ENCODE data around the gene JADE3.
"Not testable (repeated sequence)": the region's sequence is repeated elsewhere in the genome, so short reads cannot be mapped to it uniquely, and the experiment has no call there.

The JADE3 gene

GRCh38 chrX:46941341-46941740, 29.1 kb downstream of the JADE3 start:
- H3K4me2 ChIP-seq (ENCODE audit: insufficient read depth, low read length): no peak overlapping the region
- H3K36me3 ChIP-seq (ENCODE audit: insufficient read depth, low read length): no peaks in the 10 kb centered on the region
- no peak overlapping the region for H3K27ac ChIP-seq (ENCODE audit: low read length)
- H3K79me2 ChIP-seq (ENCODE audit: insufficient read depth, low read length): peaks cover 92% of the 10 kb centered on the region
- H3K4me1 ChIP-seq (ENCODE audit: insufficient read depth, low read length): no peaks in the 10 kb centered on the region
- no peak overlapping the region for H2AFZ ChIP-seq (ENCODE audit: low read depth, low read length)
- TF ChIP-seq EZH2 (IDR thresholded peaks at IDR 0.05; ENCODE audit: borderline replicate concordance, low read depth, low read length, severe bottlenecking): no peak
- no peak for TF ChIP-seq CTCF (IDR thresholded peaks at IDR 0.05; ENCODE audit: borderline replicate concordance, extremely low read depth, low read length, poor library complexity, severe bottlenecking)
- no peaks in the 10 kb centered on the region for H3K27me3 ChIP-seq (ENCODE audit: insufficient read depth, low read length, poor library complexity)
- no peak overlapping the region for H3K9ac ChIP-seq (ENCODE audit: low read depth, low read length)
- H3K4me3 ChIP-seq (ENCODE audit: low read depth in 1 of 2, low read length in 2 of 2): no peak overlapping the region
- peaks cover 9% of the 10 kb centered on the region; the same call in 1 of the 2 replicates for H4K20me1 ChIP-seq (ENCODE audit: insufficient read depth, low read length)
- no peak for ATAC-seq (ENCODE audit: insufficient read depth, low read depth)
- DNase-seq: no peak
- H3K9me3 ChIP-seq (ENCODE audit: insufficient read depth, low read length, severe bottlenecking): no peaks in the 10 kb centered on the region

- no peak overlapping the region for H2AFZ ChIP-seq (ENCODE audit: low read depth, low read length)
- no peak overlapping the region for H3K4me3 ChIP-seq (ENCODE audit: low read depth in 1 of 2, low read length in 2 of 2)
- peaks cover 13% of the 10 kb centered on the region; the same call in 1 of the 2 replicates for H4K20me1 ChIP-seq (ENCODE audit: insufficient read depth, low read length)
- H3K4me2 ChIP-seq (ENCODE audit: insufficient read depth, low read length): no peak overlapping the region
- H3K27ac ChIP-seq (ENCODE audit: low read length): no peak overlapping the region
- H3K4me1 ChIP-seq (ENCODE audit: insufficient read depth, low read length): peaks cover 2% of the 10 kb centered on the region; the same call in 1 of the 2 replicates
- no peaks in the 10 kb centered on the region for H3K27me3 ChIP-seq (ENCODE audit: insufficient read depth, low read length, poor library complexity)
- DNase-seq: no peak
- H3K9ac ChIP-seq (ENCODE audit: low read depth, low read length): no peak overlapping the region
- TF ChIP-seq EZH2 (IDR thresholded peaks at IDR 0.05; ENCODE audit: borderline replicate concordance, low read depth, low read length, severe bottlenecking) (no peak), CTCF (IDR thresholded peaks at IDR 0.05; ENCODE audit: borderline replicate concordance, extremely low read depth, low read length, poor library complexity, severe bottlenecking) (no peak)
- ATAC-seq (ENCODE audit: insufficient read depth, low read depth): no peak; the same call in 2 of the 3 replicates
- peaks cover 80% of the 10 kb centered on the region for H3K79me2 ChIP-seq (ENCODE audit: insufficient read depth, low read length)
- H3K36me3 ChIP-seq (ENCODE audit: insufficient read depth, low read length): no peaks in the 10 kb centered on the region
- no peaks in the 10 kb centered on the region for H3K9me3 ChIP-seq (ENCODE audit: insufficient read depth, low read length, severe bottlenecking)
Observed at GRCh38 chrX:46953137-46953527, 40.9 kb downstream of the JADE3 start.

GRCh38 chrX:46953597-46953996, 41.4 kb downstream of the JADE3 start:
- H3K4me1 ChIP-seq (ENCODE audit: insufficient read depth, low read length): peaks cover 7% of the 10 kb centered on the region
- H4K20me1 ChIP-seq (ENCODE audit: insufficient read depth, low read length): peaks cover 12% of the 10 kb centered on the region; the same call in 1 of the 2 replicates
- H3K4me2 ChIP-seq (ENCODE audit: insufficient read depth, low read length): no peak overlapping the region
- no peak overlapping the region for H3K27ac ChIP-seq (ENCODE audit: low read length)
- no peaks in the 10 kb centered on the region for H3K27me3 ChIP-seq (ENCODE audit: insufficient read depth, low read length, poor library complexity)
- H2AFZ ChIP-seq (ENCODE audit: low read depth, low read length): no peak overlapping the region
- TF ChIP-seq EZH2 (IDR thresholded peaks at IDR 0.05; ENCODE audit: borderline replicate concordance, low read depth, low read length, severe bottlenecking): no peak
- no peak for TF ChIP-seq CTCF (IDR thresholded peaks at IDR 0.05; ENCODE audit: borderline replicate concordance, extremely low read depth, low read length, poor library complexity, severe bottlenecking)
- DNase-seq (no peak), ATAC-seq (ENCODE audit: insufficient read depth, low read depth) (no peak)
- H3K9ac ChIP-seq (ENCODE audit: low read depth, low read length): no peak overlapping the region
- H3K36me3 ChIP-seq (ENCODE audit: insufficient read depth, low read length): no peaks in the 10 kb centered on the region
- no peaks in the 10 kb centered on the region for H3K9me3 ChIP-seq (ENCODE audit: insufficient read depth, low read length, severe bottlenecking)
- no peak overlapping the region for H3K4me3 ChIP-seq (ENCODE audit: low read depth in 1 of 2, low read length in 2 of 2)
- peaks cover 80% of the 10 kb centered on the region for H3K79me2 ChIP-seq (ENCODE audit: insufficient read depth, low read length)

GRCh38 chrX:46954716-46955115, 42.5 kb downstream of the JADE3 start:
- Histone ChIP-seq H3K4me1 (ENCODE audit: insufficient read depth, low read length) (peaks cover 18% of the 10 kb centered on the region), H3K27me3 (ENCODE audit: insufficient read depth, low read length, poor library complexity) (no peaks in the 10 kb centered on the region), H3K4me3 (ENCODE audit: low read depth in 1 of 2, low read length in 2 of 2) (no peak overlapping the region), H3K9ac (ENCODE audit: low read depth, low read length) (no peak overlapping the region), H3K9me3 (ENCODE audit: insufficient read depth, low read length, severe bottlenecking) (no peaks in the 10 kb centered on the region), H3K79me2 (ENCODE audit: insufficient read depth, low read length) (peaks cover 82% of the 10 kb centered on the region), H3K4me2 (ENCODE audit: insufficient read depth, low read length) (no peak overlapping the region), H4K20me1 (ENCODE audit: insufficient read depth, low read length) (peaks cover 12% of the 10 kb centered on the region; the same call in 1 of the 2 replicates), H2AFZ (ENCODE audit: low read depth, low read length) (no peak overlapping the region), H3K36me3 (ENCODE audit: insufficient read depth, low read length) (no peaks in the 10 kb centered on the region), H3K27ac (ENCODE audit: low read length) (no peak overlapping the region)
- DNase-seq (no peak), ATAC-seq (ENCODE audit: insufficient read depth, low read depth) (no peak)
- no peak for TF ChIP-seq EZH2 (IDR thresholded peaks at IDR 0.05; ENCODE audit: borderline replicate concordance, low read depth, low read length, severe bottlenecking)
- no peak for TF ChIP-seq CTCF (IDR thresholded peaks at IDR 0.05; ENCODE audit: borderline replicate concordance, extremely low read depth, low read length, poor library complexity, severe bottlenecking)

- peaks cover 12% of the 10 kb centered on the region; the same call in 1 of the 2 replicates for H4K20me1 ChIP-seq (ENCODE audit: insufficient read depth, low read length)
- H3K27ac ChIP-seq (ENCODE audit: low read length); H3K27me3 ChIP-seq (ENCODE audit: insufficient read depth, low read length, poor library complexity); DNase-seq; H3K4me3 ChIP-seq (ENCODE audit: low read depth in 1 of 2, low read length in 2 of 2); H2AFZ ChIP-seq (ENCODE audit: low read depth, low read length); H3K4me2 ChIP-seq (ENCODE audit: insufficient read depth, low read length); H3K9me3 ChIP-seq (ENCODE audit: insufficient read depth, low read length, severe bottlenecking); H3K36me3 ChIP-seq (ENCODE audit: insufficient read depth, low read length); ATAC-seq (ENCODE audit: insufficient read depth, low read depth); H3K9ac ChIP-seq (ENCODE audit: low read depth, low read length): not testable (repeated sequence)
- peaks cover 82% of the 10 kb centered on the region for H3K79me2 ChIP-seq (ENCODE audit: insufficient read depth, low read length)
- peaks cover 37% of the 10 kb centered on the region for H3K4me1 ChIP-seq (ENCODE audit: insufficient read depth, low read length)
Observed at GRCh38 chrX:46956589-46956988, 44.4 kb downstream of the JADE3 start.

All from DND-41 (cell line).